ENCODE data around the gene LDB2.

The LDB2 gene

GRCh38 chr4:16838226-16838875 is 60.1 kb downstream of the LDB2 start:
- DNase-seq, result no peak

DNA sequence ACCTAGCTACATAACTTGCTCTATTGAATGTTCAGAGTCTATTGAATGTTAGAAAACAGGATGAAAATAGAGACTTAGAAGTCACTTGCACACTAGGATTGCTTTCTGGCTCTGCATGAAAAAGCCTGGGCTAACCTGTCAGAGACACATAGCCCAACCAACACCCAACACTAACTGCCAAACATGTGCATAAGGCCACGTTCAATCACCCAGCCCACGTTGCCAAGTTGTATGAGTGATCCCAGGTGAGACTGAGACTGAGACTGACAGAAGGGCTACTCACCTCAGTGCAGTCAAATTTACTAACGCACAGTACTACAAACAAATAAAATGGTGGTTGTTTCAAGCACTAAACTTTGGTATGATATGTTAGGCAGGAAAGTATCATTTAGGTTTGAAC is 61.0 kb downstream of the LDB2 start:
- no peak for DNase-seq

- no peak for DNase-seq
These were observed 62.1 kb downstream of the LDB2 start for GRCh38 chr4:16836324-16836723.

DNA sequence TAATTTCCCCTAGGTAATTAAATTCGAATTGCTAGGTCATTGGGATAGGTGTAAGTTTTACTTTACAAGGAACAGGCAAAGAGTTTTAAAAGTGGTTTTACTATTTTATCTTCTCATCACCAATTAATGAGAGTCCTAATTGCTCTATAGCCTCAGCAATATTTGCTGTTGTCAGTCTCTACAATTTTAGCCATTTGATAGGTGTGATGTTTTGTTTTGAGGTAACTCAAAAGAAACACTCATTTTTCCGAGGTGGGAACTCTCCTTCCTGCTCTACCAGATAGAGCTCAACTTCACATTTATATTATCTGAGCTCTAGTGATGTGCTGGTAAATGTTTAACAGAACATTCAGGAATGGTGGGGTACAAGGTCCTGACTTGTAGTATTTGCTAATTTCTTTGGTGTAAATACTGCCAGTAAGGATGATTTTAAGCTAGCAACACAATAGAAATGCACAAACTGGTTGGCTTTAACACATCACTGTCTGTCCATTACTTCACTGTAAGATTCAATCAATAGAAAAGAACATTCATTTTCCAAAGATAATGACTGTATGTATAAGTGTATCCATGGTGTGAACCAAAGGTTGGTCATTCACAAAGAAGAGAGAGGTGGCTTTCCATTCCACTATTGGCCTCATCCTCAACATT is 62.7 kb downstream of the LDB2 start:
- DNase-seq, result no peak

GRCh38 chr4:16834814-16835213 is 63.6 kb downstream of the LDB2 start:
- no peak for DNase-seq

GRCh38 chr4:16833722-16834121 is 64.7 kb downstream of the LDB2 start:
- DNase-seq, result no peak

DNA sequence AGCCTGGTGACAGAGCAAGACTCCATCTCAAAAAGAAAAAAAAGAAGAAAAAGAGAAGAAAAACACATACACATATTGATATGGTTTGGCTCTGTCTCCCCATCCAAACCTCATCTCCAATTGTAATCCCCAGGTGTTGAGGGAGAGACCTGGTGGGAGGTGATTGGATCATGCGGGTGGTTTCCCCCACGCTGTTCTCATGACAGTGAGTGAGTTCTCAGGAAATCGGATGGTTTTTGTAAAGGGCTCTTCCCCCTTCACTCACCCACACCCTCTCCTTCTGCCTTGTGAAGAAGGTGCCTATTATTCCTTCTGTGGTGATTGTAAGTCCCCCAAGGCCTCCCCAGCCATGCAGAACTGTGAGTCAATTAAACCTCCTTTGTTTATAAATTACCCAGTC is 68.4 kb downstream of the LDB2 start:
- DNase-seq, result no peak

- no peak for DNase-seq
These were observed 70.4 kb downstream of the LDB2 start for GRCh38 chr4:16827794-16828724.

DNA sequence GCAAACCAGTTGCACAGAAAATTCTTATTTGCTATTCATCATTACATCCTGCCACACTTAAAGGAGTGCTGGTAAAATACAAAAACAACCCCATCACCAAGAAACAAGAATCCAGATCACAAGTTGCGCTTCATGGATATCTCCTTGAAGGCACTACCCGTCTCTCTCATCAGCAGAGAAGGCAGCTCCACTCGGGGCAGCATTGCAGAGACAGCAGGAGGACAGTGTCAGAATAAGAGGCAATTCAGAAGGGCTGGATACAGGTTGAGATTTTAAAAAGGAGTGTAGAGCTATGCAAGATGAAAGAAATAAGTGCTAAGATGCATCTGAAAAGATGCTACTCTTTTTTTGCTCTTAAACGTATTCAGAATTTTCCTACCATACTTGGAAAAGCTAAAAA is 71.4 kb downstream of the LDB2 start:
- DNase-seq, result no peak

GRCh38 chr4:16826406-16826910 is 72.0 kb downstream of the LDB2 start:
- DNase-seq, result no peak

DNA sequence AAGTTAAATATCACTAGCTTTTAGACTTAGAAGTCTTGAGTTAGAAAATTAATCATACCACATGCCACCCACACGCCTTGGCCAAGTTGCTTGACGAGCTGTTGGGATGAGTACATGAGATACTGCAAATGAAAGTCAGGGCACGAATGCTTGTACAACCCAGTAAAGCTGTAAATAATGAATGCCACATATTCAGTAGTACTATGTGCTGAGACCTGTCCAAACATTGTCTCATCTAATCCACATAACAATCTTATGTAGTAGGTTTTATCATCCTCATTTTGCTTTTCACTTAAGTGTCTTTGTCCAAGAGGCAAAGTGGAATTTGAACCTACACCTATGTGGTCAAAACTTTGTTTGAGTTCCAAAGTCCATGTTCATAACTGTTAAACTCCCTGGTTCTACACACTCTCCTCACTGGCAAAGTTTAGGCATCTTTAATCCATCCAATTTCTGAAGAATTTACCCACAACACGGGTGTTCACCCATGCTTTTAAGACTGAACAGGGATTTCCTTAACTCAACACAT is 74.1 kb downstream of the LDB2 start:
- DNase-seq, result no peak

GRCh38 chr4:16820329-16820728 is 78.1 kb downstream of the LDB2 start:
- no peak for DNase-seq

DNA sequence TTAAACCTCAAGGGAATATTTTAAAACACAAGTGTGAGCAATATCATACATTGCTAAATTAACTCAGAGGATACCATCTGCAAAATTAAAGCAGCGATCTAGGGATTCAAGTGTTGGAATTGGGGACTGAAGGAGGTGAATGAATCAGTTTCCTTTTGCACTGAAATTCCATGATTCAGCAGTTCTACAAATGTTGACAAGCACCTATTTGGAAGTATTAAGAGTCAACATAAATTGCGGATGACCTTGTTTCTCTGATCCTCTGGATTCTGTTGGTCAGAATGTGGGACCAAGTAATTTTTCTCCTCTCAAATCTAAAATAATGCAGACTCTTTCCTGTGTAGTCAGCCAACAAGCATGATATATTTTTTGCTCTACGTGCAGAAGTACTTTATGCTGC is 78.8 kb downstream of the LDB2 start:
- no peak for DNase-seq

DNA sequence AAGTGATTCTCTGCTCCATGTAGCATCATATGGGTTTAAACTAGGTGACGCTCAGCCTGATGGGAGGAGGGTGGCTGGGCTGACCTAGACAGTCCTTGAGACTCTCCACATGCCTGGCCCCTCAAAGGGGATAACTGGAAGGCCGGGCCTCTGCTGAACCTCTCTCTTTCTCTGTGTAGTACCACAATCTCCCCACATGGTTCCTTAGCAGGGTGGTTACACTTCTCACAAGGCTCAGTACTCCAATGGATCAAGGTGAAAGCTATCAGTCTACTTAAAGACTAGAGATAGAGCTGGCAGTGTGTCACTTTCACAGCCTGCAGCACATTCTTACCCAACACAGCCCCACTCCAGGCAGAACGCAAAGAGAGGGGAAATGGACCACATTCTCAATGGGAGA is 80.4 kb downstream of the LDB2 start:
- DNase-seq, result no peak

- DNase-seq, result no peak
These were observed 81.2 kb downstream of the LDB2 start for GRCh38 chr4:16817286-16817685.

DNA sequence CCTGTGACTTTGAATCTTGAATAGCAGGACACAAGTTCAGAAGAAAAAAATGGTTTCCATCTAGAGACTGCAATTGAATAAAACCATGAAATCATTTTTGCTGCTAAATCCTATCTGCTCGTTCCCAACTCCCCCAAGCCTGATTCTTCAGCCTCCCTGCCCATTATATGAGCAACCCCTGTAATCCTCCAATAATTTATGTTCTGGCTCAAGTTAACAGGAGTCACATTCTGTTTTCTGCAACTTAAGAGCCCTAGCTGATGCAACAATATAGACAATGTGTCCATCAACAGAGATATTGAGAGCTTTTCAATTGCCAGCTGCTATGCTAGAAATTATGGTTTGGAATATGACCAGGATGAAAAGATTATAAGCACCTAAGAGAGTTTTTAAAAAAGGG is 84.1 kb downstream of the LDB2 start:
- no peak for DNase-seq

GRCh38 chr4:16812041-16812440 is 86.4 kb downstream of the LDB2 start:
- DNase-seq, result no peak

DNA sequence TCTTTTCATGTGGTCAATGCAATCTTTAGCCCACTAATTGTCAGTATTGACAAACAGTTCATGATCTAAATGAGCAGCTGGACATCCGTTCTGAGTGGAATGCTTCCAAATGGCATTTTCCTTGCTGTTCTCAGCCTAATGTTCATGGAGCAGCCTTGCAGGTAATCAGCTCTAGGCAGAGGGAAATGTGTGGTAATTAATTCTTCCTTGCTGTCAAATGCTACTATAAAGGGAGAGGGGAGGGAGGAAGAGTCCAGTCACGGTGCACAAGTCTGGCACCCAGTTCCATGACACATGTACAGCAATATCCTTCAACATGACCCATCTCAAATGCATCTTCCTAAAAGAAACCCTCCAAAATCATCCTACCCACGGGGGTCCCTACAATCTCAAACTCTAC is 88.5 kb downstream of the LDB2 start:
- no peak for DNase-seq

DNA sequence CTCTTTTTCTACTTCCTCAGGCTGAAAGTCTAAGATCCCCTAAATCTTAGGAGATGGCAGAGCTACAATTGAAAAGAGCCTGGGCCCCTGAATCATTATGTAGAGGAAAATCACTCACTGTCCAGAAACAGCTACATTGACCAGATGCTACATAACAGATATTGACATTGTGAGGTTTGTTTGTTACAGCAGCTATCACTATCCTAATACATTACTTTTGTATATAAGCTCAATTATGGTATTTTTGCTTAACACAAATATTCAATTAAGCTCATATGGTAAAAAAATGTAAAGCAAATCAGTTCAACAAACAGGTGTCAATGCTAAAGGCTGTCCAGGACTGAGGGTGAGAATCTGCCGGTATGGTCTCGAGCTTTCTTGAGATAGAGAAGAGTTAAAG is 89.4 kb downstream of the LDB2 start:
- DNase-seq, result no peak

GRCh38 chr4:16807355-16807754 is 91.1 kb downstream of the LDB2 start:
- DNase-seq, result no peak

GRCh38 chr4:16804581-16804980 is 93.9 kb downstream of the LDB2 start:
- no peak for DNase-seq

- DNase-seq, result no peak
These were observed 96.4 kb downstream of the LDB2 start for GRCh38 chr4:16802044-16802443.

DNA sequence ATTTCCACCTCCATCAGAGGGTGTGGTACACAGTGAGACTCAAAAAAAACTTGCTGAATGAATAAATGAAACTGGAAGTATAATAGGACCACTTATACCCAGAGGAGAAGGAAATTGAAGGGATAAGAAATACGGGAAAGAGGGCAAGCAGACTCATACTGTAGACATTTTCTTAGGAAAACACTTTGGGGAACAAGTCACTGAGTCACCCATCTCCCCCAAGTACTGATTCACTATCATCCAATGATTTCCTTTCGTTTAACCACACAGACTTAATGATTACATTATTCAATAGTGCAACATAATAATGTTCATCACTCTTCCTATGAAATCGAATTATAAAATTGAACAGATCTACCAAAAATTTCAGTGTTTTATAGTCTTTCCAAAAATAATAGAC is 97.1 kb downstream of the LDB2 start:
- DNase-seq, result no peak
